ENCODE results near the gene ELP2.

GRCh38 chr18:36215577-36215976 lies 85.9 kb downstream of the ELP2 start:
- TF ChIP-seq GABPA (IDR thresholded peaks at IDR 0.05 in 1 of 2, conservative IDR thresholded peaks at IDR 0.05 in 1 of 2) = no peak
- TF ChIP-seq, protein P1, sequence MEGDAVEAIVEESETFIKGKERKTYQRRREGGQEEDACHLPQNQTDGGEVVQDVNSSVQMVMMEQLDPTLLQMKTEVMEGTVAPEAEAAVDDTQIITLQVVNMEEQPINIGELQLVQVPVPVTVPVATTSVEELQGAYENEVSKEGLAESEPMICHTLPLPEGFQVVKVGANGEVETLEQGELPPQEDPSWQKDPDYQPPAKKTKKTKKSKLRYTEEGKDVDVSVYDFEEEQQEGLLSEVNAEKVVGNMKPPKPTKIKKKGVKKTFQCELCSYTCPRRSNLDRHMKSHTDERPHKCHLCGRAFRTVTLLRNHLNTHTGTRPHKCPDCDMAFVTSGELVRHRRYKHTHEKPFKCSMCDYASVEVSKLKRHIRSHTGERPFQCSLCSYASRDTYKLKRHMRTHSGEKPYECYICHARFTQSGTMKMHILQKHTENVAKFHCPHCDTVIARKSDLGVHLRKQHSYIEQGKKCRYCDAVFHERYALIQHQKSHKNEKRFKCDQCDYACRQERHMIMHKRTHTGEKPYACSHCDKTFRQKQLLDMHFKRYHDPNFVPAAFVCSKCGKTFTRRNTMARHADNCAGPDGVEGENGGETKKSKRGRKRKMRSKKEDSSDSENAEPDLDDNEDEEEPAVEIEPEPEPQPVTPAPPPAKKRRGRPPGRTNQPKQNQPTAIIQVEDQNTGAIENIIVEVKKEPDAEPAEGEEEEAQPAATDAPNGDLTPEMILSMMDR (IDR thresholded peaks at IDR 0.05; ENCODE audit: low read depth, low read length, missing input control) = no peak
- no peak for TF ChIP-seq MAX (IDR thresholded peaks at IDR 0.05)

All from liver (tissue), 3 donors.